Measurements from ENCODE around the gene AATK.

DNA sequence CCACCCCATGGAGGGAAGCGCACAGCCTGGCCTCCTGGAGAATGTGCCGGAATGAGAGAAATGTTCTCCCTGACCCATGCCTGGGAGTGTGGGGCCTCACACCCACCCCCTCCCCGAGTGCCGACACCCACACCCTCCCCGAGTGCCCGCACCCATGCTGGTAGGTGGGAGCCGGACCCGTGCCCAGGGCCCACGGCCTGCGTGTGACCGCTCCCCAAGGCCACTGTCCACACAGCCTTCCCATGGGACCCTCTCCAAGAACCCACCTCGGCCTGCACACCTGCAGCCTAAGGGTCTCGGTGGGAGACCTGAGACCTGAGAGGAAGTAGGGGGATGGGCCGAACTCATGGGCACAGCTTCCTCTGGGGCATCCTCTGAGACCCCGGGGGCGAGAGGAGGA is 4.0 kb downstream of the AATK start:
- TF ChIP-seq CTCF (IDR thresholded peaks at IDR 0.05) (no peak), EP300 (IDR thresholded peaks at IDR 0.05) (no peak)

Measured in upper lobe of left lung (tissue), 4 donors.